B cell (primary cell): Measurements from ENCODE around the gene SGSM1. TPM values are rescaled to one million over a fixed set of nuclear protein-coding genes. Genes with fewer than 3 reads are reported as not detected.

Experiments used
- ATAC-seq: fragments of 200-7000 bp; cut with Tn5 transposase; one replicate; pipeline ENCODE4 v1.10.0; 2021; ENCODE audit warnings: low read depth, mild to moderate bottlenecking, moderate number of reproducible peaks, moderate library complexity
- CTCF ChIA-PET: fragments of 350-600 bp; sonication (Branson Sonifier 250); formaldehyde crosslinking; loops from one replicate; lab custom pipeline; 2021; ENCODE audit warnings: antibody characterized with exemption, inconsistent platforms; lab: Charles Lee
- POLR2A ChIA-PET: fragments of 350-600 bp; sonication (Branson Sonifier 250); formaldehyde crosslinking; loops from one replicate; lab custom pipeline; 2021; ENCODE audit warnings: antibody characterized with exemption; lab: Charles Lee
- DNase-seq: peaks from one replicate; pipeline ENCODE4 v3.0.0; 2013
- H2AFZ ChIP-seq: 2 replicates; pipeline ENCODE4 v1.6.1; 2012; ENCODE audit warnings: mild to moderate bottlenecking, low read depth, low read length; ENCODE audit not compliant: insufficient read depth, poor library complexity, severe bottlenecking
- H3K27ac ChIP-seq, 2 donors: 1 replicate in 1 of 2; 2 replicates in 1 of 2; pipeline ENCODE4 v1.5.1; 2012 to 2013; ENCODE audit warnings: low read length in 2 of 2, mild to moderate bottlenecking in 2 of 2, moderate library complexity in 1 of 2
- H3K27me3 ChIP-seq, 4 experiments: fragments of 200-600 bp in 1 of 4; sonication (generic) in 1 of 4; replicated peaks in 1 of 4; 1 replicate in 2 of 4; 2 replicates in 2 of 4; pipeline versions ENCODE4 v1.6.1 to v1.7.0; 2013 to 2016; ENCODE audit warnings: low read length in 3 of 4, mild to moderate bottlenecking in 2 of 4, mixed read lengths in 1 of 4, moderate library complexity in 1 of 4; ENCODE audit not compliant: insufficient read depth in 4 of 4, control insufficient read depth in 3 of 4; ENCODE audit errors: control extremely low read depth in 1 of 4
- H3K36me3 ChIP-seq, 2 experiments: replicated peaks in 1 of 2; 1 replicate in 1 of 2; 2 replicates in 1 of 2; pipeline versions ENCODE4 v1.6.1 to v1.7.1; 2013; ENCODE audit warnings: low read length in 1 of 2; ENCODE audit not compliant: insufficient read depth in 2 of 2, control insufficient read depth in 1 of 2; ENCODE audit errors: control extremely low read depth in 1 of 2, extremely low read depth in 1 of 2
- H3K4me1 ChIP-seq, 2 donors: fragments of 200-600 bp in 1 of 2; sonication (generic) in 1 of 2; 1 replicate in 1 of 2; 2 replicates in 1 of 2; pipeline versions ENCODE4 v1.5.1 to v1.6.1; 2013 to 2017; ENCODE audit warnings: low read length in 2 of 2; ENCODE audit not compliant: control insufficient read depth in 2 of 2, insufficient read depth in 2 of 2
- H3K4me2 ChIP-seq: replicated peaks from 2 replicates; pipeline ENCODE3; 2012; ENCODE audit warnings: mild to moderate bottlenecking, low read depth, low read length; ENCODE audit not compliant: poor library complexity, severe bottlenecking
- H3K4me3 ChIP-seq, 5 experiments: fragments of 200-600 bp in 1 of 5; sonication (generic) in 1 of 5; 1 replicate in 3 of 5; 2 replicates in 2 of 5; pipeline versions ENCODE4 v1.5.1 to v1.7.0; 2011 to 2016; ENCODE audit warnings: low read length in 4 of 5, mild to moderate bottlenecking in 4 of 5, low read depth in 2 of 5, control low read depth in 1 of 5, moderate library complexity in 1 of 5; ENCODE audit not compliant: insufficient read depth in 1 of 5; ENCODE audit errors: control extremely low read depth in 1 of 5, extremely low read depth in 1 of 5
- H3K79me2 ChIP-seq: fragments of 200-600 bp; sonication (generic); one replicate; pipeline ENCODE4 v1.6.0; 2016; ENCODE audit warnings: low read length; ENCODE audit not compliant: control insufficient read depth, insufficient read depth
- H3K9ac ChIP-seq: fragments of 200-600 bp; sonication (generic); 2 replicates; pipeline ENCODE4 v1.6.1; 2017; ENCODE audit warnings: mild to moderate bottlenecking, low read length, moderate library complexity
- H3K9me3 ChIP-seq, 3 donors: one replicate each; pipeline versions ENCODE4 v1.6.1 to v1.7.1; 2013; ENCODE audit warnings: low read length in 2 of 3; ENCODE audit not compliant: control insufficient read depth in 2 of 3, insufficient read depth in 1 of 3; ENCODE audit errors: control extremely low read depth in 1 of 3
- H4K20me1 ChIP-seq: 2 replicates; pipeline ENCODE4 v1.6.0; 2012; ENCODE audit warnings: mild to moderate bottlenecking, low read length; ENCODE audit not compliant: insufficient read depth, control insufficient read depth, poor library complexity, severe bottlenecking
- H3K27ac Mint-ChIP-seq: one replicate; pipeline ENCODE4 v1.8.0; 2021; ENCODE audit warnings: mixed read lengths
- H3K27me3 Mint-ChIP-seq: one replicate; pipeline ENCODE4 v1.8.0; 2021; ENCODE audit warnings: mixed read lengths
- H3K4me1 Mint-ChIP-seq: one replicate; pipeline ENCODE4 v1.8.0; 2021; ENCODE audit warnings: mixed read lengths
- H3K4me3 Mint-ChIP-seq: one replicate; pipeline ENCODE4 v1.8.0; 2021; ENCODE audit warnings: mixed read lengths
- H3K9me3 Mint-ChIP-seq: one replicate; pipeline ENCODE4 v1.8.0; 2022; ENCODE audit warnings: mixed read lengths; ENCODE audit not compliant: insufficient read depth
- EZH2 ChIP-seq: IDR thresholded peaks from 2 replicates; pipeline ENCODE4 v1.6.1; 2012; ENCODE audit warnings: borderline replicate concordance, low read depth, mild to moderate bottlenecking, moderate library complexity, low read length; ENCODE audit not compliant: insufficient read depth, poor library complexity, severe bottlenecking
- WGBS: methylation state at CpG from one replicate; pipeline ENCODE4 v1.1.5; 2013; ENCODE audit warnings: missing lambda C conversion rate; ENCODE audit not compliant: insufficient coverage; 5-methylcytosine and 5-hydroxymethylcytosine counted together
- intact Hi-C: fragments of 100-400 bp; cut with micrococcal nuclease; formaldehyde crosslinking; loops from one replicate; pipeline ENCODE4 v1.10.0; 2022
- polyA plus RNA-seq: library from polyadenylated mRNA; depleted of rRNA; stranded (reverse); fragments of >200 nt; gene quantifications from 2 replicates; pipeline ENCODE4 v1.2.3, GENCODE V29; 2012
- total RNA-seq, 2 donors: library from RNA; stranded (reverse); fragments of 120-200 nt in 1 of 2; gene quantifications; 1 replicate in 1 of 2; 2 replicates in 1 of 2; pipeline versions ENCODE4 v1.2.3 to v1.2.4, GENCODE V29; 2013 to 2022
- TF ChIP-seq, protein P1 (sequence below): fragments of 200-600 bp; IDR thresholded peaks from one replicate; pipeline ENCODE4 v1.8.0; 2022; ENCODE audit warnings: antibody characterized with exemption, mild to moderate bottlenecking

The SGSM1 gene
- total and polyA plus RNA-seq, 2 donors (not counting 1 experiment from before 2014, with no cell fraction given) = 0.91 to 1.3 TPM

DNA sequence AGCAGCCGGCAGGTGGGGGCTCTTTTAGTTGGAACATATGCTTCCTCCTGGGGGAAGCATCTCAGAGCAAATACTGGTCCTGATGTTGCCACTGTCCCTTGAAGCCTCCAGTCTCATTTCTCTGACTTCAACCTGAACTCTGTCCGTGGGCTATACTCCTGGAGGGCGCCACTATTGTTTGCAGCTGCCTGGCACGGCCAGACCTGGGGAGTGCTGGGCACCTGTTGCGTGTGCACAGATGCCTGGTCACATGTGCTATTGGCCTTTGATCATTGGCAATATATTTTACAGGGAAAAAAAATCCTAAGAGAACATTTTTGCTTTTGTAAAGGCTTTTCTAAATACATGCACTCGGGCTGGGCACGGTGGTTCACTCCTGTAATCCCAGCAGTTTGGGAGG is 122.3 kb downstream of the SGSM1 start:
- H3K4me3 ChIP-seq = no peak overlapping the region
- H3K9me3 ChIP-seq = peaks cover 0 to 4% (median 0%) of the 10 kb centered on the region in 3 donors
- H3K9ac ChIP-seq = no peak overlapping the region
- H3K4me1 ChIP-seq = no peaks in the 10 kb centered on the region
- POLR2A ChIA-PET = no interaction called here
- peaks cover 0 to 6% (median 2%) of the 10 kb centered on the region in 4 experiments for H3K27me3 ChIP-seq
- ATAC-seq = no peak
- CTCF ChIA-PET = no interaction called here
- H3K4me2 ChIP-seq = no peak overlapping the region
- H3K36me3 ChIP-seq = no peaks in the 10 kb centered on the region
- Mint-ChIP-seq H3K27ac (no peak overlapping the region), H3K9me3 (no peaks in the 10 kb centered on the region), H3K4me1 (no peaks in the 10 kb centered on the region), H3K4me3 (no peak overlapping the region), H3K27me3 (peaks cover 32% of the 10 kb centered on the region)
- no peak overlapping the region for H2AFZ ChIP-seq
- no peaks in the 10 kb centered on the region for H3K79me2 ChIP-seq
- no peak for DNase-seq
- intact Hi-C loops = no loop called here
- WGBS = 83% methylated on average over 6 of the region's 7 CpGs
- no peaks in the 10 kb centered on the region for H4K20me1 ChIP-seq
- H3K27ac ChIP-seq = no peak overlapping the region
- TF ChIP-seq, protein P1, sequence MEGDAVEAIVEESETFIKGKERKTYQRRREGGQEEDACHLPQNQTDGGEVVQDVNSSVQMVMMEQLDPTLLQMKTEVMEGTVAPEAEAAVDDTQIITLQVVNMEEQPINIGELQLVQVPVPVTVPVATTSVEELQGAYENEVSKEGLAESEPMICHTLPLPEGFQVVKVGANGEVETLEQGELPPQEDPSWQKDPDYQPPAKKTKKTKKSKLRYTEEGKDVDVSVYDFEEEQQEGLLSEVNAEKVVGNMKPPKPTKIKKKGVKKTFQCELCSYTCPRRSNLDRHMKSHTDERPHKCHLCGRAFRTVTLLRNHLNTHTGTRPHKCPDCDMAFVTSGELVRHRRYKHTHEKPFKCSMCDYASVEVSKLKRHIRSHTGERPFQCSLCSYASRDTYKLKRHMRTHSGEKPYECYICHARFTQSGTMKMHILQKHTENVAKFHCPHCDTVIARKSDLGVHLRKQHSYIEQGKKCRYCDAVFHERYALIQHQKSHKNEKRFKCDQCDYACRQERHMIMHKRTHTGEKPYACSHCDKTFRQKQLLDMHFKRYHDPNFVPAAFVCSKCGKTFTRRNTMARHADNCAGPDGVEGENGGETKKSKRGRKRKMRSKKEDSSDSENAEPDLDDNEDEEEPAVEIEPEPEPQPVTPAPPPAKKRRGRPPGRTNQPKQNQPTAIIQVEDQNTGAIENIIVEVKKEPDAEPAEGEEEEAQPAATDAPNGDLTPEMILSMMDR = no peak
- TF ChIP-seq EZH2 = no peak

DNA sequence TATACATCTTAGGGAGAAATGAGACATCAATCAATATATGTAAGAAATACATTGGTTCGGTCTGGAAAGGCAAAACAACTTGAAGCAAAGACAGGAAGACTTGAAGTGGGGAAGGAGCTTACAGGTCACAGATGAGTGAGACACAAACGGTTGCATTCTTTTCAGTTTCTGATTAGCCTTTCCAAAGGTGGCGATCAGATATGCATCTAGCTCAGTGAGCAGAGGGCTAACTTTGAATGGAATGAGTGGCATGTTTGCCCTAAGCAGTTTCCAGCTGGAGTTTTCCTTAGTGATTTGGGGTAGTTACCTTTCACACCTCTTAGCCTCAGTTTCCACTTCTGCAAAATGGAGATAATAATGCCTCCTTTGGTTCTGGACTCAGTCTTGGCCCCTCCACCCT is 124.7 kb downstream of the SGSM1 start:
- ATAC-seq = no peak
- Histone ChIP-seq H3K27me3 (peaks cover 0 to 6% (median 2%) of the 10 kb centered on the region in 4 experiments), H4K20me1 (no peaks in the 10 kb centered on the region), H3K27ac (no peak overlapping the region), H3K79me2 (no peaks in the 10 kb centered on the region), H3K36me3 (no peaks in the 10 kb centered on the region), H3K9ac (no peak overlapping the region), H3K4me3 (no peak overlapping the region), H3K4me2 (no peak overlapping the region), H2AFZ (no peak overlapping the region), H3K9me3 (no peaks in the 10 kb centered on the region), H3K4me1 (no peaks in the 10 kb centered on the region)
- no peak for DNase-seq
- 68% methylated on average over 2 of the region's 3 CpGs for WGBS
- ChIA-PET CTCF (no interaction called here), POLR2A (no interaction called here)
- H3K27me3 Mint-ChIP-seq = peaks cover 32% of the 10 kb centered on the region
- intact Hi-C loops = no loop called here
- TF ChIP-seq, protein P1 = no peak
- no peak for TF ChIP-seq EZH2
- no peak overlapping the region for H3K4me3 Mint-ChIP-seq
- no peak overlapping the region for H3K27ac Mint-ChIP-seq
- H3K4me1 Mint-ChIP-seq = no peaks in the 10 kb centered on the region
- H3K9me3 Mint-ChIP-seq = no peaks in the 10 kb centered on the region
